HG02763 (cell line): ENCODE results near the gene HSD3B7.
A peak's percentile ranks its signal among the peaks of the same experiment; 100 is the strongest.
"Not testable (repeated sequence)": the region's sequence is repeated elsewhere in the genome, so short reads cannot be mapped to it uniquely, and the experiment has no call there.

Experiments used
- ATAC-seq: cut with Tn5 transposase; IDR thresholded peaks from one replicate; pipeline ENCODE4 v1.9.1; 2021; ENCODE audit warnings: mild to moderate bottlenecking, moderate library complexity; ENCODE audit not compliant: unreplicated experiment

Gene HSD3B7

DNA sequence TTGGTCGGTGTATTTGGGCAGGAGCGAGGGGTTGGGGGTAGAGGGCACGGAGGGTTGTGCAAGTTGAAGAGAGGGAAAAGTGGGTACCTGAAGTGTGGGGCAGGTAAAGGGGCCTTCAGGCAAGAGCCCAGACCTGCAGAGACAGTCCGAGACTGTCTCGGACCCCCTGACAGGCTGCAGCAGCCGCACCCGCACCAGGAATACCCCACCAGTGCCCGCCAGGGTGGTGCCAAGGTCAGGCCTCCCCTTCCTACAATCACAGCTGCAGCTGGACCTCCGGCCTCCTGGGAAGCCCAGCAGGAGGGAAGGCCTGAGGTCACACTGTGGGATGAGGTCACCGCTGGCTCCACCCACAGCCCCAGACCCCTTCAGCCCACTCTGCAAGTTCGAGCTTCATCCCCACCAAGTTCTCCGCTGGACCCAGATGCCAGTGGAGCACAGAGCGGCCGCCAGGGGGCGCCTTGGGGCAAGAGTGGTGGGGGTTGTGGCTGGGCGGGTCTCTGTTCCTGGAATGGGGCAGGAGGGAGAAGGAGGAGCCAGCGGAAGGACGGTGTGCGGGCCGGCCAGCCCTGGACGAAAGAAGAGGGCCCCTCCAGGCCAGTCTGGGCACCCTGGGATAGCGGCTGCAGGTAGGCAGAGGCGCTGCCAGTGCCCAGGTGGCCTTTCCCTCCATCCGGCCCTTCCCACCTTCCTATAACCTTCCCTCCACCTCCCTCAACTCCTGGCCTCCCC lies at the start of gene HSD3B7:
Gene HSD3B7 (plus strand): TSS at position 539 of the 732 bp plus-strand sequence. CDS start 452 bp downstream, outside the sequence.
- peak; percentile 41 for ATAC-seq

DNA sequence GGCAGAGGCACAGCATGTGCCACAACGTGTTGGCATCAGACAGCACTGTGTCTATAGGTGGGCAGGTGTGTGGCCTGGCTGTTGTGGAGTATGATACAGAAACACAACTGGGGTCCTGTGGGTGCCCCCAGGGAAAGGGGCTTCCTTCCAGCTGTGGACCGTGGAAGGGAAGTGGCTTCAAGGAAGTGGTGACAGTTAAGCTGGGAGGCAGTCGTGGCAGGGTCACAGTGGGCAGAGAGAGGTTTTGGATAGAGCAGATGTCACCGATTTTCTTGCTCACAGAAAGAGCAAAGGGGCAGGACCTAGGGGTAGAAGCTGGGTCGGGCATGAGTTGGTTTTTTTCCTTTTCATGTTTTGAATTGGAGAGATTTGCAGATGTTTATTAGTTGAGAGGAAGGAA lies 47.3 kb upstream of the HSD3B7 start:
- no peak for ATAC-seq

DNA sequence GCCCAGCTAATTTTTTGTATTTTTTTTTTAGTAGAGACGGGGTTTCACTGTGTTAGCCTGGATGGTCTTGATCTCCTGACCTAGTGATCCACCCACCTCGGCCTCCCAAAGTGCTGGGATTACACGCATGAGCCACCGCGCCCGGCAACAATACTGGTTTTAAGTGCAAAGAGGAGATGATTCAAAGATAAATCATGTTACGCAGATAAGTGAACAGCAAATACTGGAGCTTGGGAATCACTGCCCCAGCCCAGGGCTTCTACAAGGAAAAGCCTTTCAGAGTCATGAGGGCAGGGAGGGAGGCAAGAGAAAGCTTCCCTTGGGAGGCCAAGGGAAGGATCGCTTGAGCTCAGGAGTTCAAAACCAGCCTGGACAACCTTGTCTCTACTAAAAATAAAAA lies 45.4 kb upstream of the HSD3B7 start:
- ATAC-seq: not testable (repeated sequence)

DNA sequence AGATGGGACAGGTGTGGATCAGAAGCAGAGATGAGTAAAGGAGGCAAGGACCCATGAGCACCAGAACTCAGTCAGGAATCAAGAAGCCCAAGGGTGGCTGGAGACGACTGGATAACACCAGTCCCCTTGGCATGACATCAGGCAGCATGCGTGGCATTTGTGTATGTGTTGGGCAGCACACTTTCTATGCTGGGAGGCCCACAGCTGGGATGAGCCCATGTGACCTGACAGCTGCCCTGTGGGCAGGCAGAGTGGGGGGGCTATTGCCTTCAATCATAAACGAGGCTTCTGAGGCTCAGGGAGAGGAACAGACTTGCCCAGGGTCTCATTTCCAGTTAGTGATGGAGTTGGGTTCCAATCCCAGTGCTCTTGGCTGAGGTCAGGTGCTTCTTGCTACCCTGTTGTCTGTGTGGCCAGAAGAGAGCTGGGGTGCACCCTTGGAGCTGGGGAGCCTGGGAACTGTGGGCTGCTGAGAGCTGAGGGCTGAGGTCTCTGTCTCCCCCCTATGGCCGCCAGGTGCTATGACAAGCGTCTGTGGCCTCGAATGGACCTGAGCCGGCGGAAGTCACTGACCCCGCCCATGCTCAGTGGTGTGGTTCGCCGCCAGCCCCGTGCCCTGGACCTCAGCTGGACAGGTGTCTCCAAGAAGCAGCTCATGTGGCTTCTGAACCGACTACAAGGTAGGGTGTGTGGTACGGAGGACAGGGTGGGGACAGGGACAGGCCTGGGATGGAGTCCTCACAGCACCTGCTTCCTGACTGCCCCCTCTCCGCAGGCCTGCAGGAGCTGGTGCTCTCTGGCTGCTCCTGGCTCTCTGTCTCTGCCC lies 43.2 kb upstream of the HSD3B7 start:
- ATAC-seq: peak; percentile 79

DNA sequence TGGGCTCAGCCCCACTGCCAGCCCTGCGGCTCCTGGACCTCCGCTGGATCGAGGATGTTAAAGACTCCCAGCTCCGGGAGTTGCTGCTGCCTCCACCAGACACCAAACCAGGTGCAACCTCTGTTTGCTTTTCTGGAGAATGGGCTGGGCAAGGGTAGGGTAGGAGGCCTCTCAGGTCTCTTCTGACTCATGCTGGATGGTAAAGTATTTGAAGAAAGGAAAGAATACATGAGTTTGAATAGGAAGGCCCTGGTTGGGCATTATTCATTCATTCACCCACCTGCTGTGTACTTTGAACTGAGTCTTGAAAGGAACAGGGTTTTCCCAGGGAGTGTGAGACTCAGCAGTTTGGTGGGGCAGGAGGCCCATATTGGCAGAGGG lies 42.6 kb upstream of the HSD3B7 start:
- ATAC-seq: no peak

DNA sequence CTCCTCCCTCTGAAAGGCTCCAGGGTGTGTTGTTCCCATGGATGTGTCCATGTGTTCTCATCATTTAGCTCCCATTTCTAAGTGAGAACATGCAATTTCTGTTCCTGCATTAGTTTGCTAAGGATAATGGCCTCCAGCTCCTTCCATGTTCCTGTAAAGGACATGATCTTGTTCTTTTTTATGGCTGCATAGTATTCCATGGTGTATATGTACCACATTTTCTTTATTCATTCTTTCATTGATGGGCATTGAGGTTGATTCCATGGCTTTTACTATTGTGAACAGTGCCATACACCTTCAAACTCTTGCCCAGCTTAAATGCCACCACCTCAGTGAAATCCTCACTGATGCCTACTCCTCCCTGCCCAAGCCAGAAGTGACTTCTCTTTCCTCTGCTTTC lies 40.7 kb upstream of the HSD3B7 start:
- no peak for ATAC-seq

GRCh38 chr16:30946671-30947540 lies 38.1 kb upstream of the HSD3B7 start:
- no peak for ATAC-seq

GRCh38 chr16:30947541-30947858 lies 37.5 kb upstream of the HSD3B7 start:
- ATAC-seq: no peak

- ATAC-seq: peak; percentile 2
Measured at GRCh38 chr16:30947859-30948666, 36.9 kb upstream of the HSD3B7 start.

DNA sequence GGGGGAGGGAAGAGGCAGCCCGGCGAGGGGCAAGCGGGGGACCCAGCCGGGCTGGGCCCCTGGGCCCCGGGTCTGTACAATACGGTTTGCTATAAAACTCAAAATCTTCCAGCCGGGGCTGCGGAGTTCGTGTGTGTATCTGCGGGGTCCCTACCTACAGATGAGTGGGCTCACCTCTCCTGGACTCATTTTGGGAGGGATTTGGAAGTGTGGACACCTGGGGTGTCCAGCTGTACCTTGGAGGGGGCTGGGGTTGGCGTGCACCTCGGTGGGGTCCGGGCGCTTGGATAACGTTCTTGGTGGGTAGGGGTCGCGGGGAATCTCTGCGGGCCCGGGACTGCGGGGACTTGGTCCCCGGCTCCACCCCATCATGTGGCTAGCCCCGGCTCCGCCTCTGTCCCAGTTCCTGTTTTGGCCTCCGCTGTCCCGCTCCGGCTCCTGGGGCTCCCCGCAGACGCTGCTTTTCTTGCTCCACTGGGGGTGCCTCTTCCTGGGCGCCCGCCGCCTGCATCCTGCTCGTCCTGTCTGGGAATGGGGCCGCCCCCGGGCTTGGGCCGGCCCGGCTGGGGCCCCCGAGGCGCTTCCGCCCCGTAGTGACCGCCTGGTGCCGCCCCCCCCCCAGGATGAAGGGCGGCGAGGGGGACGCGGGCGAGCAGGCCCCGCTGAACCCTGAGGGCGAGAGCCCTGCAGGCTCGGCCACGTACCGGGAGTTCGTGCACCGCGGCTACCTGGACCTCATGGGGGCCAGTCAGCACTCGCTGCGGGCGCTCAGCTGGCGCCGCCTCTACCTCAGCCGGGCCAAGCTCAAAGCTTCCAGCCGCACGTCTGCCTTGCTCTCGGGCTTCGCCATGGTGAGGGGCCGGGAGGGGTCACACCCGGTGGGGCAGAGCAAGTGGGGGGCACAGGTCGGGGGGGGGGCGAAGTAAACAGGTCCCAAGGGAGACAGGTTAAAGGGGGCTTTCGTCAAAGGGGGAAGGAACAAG lies 36.0 kb upstream of the HSD3B7 start, which contains the start of gene ORAI3:
Gene ORAI3 (plus strand): TSS at position 402 of the 983 bp plus-strand sequence. CDS start 222 bp downstream, at position 624.
- peak; percentile 51 for ATAC-seq

GRCh38 chr16:30949650-30950515 lies 35.1 kb upstream of the HSD3B7 start:
- peak; percentile 48 for ATAC-seq

- no peak for ATAC-seq
Measured at GRCh38 chr16:30950516-30951065, 34.4 kb upstream of the HSD3B7 start.

GRCh38 chr16:30951193-30951592 lies 33.8 kb upstream of the HSD3B7 start:
- ATAC-seq: no peak

GRCh38 chr16:30951750-30952149 lies 33.3 kb upstream of the HSD3B7 start:
- no peak for ATAC-seq

- no peak for ATAC-seq
Measured at GRCh38 chr16:30953111-30953510, 31.9 kb upstream of the HSD3B7 start.

- no peak for ATAC-seq
Measured at GRCh38 chr16:30953511-30954124, 31.4 kb upstream of the HSD3B7 start.

DNA sequence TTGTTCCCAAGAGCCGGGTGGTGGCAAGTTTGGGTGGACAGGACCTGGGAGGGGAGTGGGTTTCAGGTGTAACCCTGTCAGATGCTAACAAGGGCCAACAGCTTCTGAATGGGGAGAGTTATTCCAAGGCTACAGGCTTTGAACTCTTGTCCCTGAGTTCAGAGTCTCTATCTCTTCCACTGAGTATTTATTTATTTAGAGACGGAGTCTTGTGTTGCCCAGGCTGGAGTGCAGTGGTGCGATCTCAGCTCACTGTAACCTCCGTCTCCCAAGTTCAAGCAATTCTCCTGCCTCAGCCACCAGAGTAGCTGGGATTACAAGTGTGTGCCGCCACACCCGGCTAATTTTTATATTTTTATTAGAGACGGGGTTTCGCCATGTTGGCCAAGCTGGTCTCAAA lies 30.0 kb upstream of the HSD3B7 start:
- no peak for ATAC-seq
